DND-41 (cell line): ENCODE results near the gene LRRC74B.
"Not testable (repeated sequence)": the region's sequence is repeated elsewhere in the genome, so short reads cannot be mapped to it uniquely, and the experiment has no call there.

ENCODE experiments used
- ATAC-seq: fragments of 200-7000 bp; cut with Tn5 transposase; 3 replicates; pipeline ENCODE4 v1.9.1; 2021; ENCODE audit warnings: low read depth; ENCODE audit not compliant: insufficient read depth
- DNase-seq: peaks from one replicate; pipeline ENCODE4 v3.0.0-alpha.2; 2020
- H2AFZ ChIP-seq: 2 replicates; pipeline ENCODE4 v1.6.0; 2012; ENCODE audit warnings: low read depth, low read length
- H3K27ac ChIP-seq: 2 replicates; pipeline ENCODE4 v1.5.1; 2012; ENCODE audit warnings: low read length, inconsistent platforms
- H3K27me3 ChIP-seq: fragments of 200-600 bp; sonication (generic); 2 replicates; pipeline ENCODE4 v1.6.0; 2012; ENCODE audit warnings: low read length, mild to moderate bottlenecking, inconsistent platforms; ENCODE audit not compliant: insufficient read depth, poor library complexity
- H3K36me3 ChIP-seq: 2 replicates; pipeline ENCODE4 v1.5.1; 2012; ENCODE audit warnings: low read length, inconsistent platforms; ENCODE audit not compliant: insufficient read depth
- H3K4me1 ChIP-seq: 2 replicates; pipeline ENCODE4 v1.5.1; 2012; ENCODE audit warnings: mild to moderate bottlenecking, low read length; ENCODE audit not compliant: insufficient read depth
- H3K4me2 ChIP-seq: 2 replicates; pipeline ENCODE4 v1.6.0; 2012; ENCODE audit warnings: mild to moderate bottlenecking, moderate library complexity, low read length, inconsistent platforms; ENCODE audit not compliant: insufficient read depth
- H3K4me3 ChIP-seq, 2 experiments: fragments of 200-600 bp in 1 of 2; shearing (Covaris generic) in 1 of 2; 2 replicates each; pipeline ENCODE4 v1.5.1; 2012 to 2016; ENCODE audit warnings: inconsistent platforms in 2 of 2, low read length in 2 of 2, mild to moderate bottlenecking in 2 of 2, low read depth in 1 of 2, moderate library complexity in 1 of 2
- H3K79me2 ChIP-seq: 2 replicates; pipeline ENCODE4 v1.6.0; 2012; ENCODE audit warnings: low read length, inconsistent platforms; ENCODE audit not compliant: insufficient read depth
- H3K9ac ChIP-seq: 2 replicates; pipeline ENCODE4 v1.6.0; 2012; ENCODE audit warnings: low read depth, mild to moderate bottlenecking, inconsistent platforms, low read length, moderate library complexity
- H3K9me3 ChIP-seq: 2 replicates; pipeline ENCODE4 v1.5.1; 2012; ENCODE audit warnings: low read length, moderate library complexity, mild to moderate bottlenecking, inconsistent platforms; ENCODE audit not compliant: insufficient read depth, severe bottlenecking
- H4K20me1 ChIP-seq: 2 replicates; pipeline ENCODE4 v1.6.0; 2012; ENCODE audit warnings: low read length; ENCODE audit not compliant: insufficient read depth
- CTCF ChIP-seq: IDR thresholded peaks from 2 replicates; pipeline ENCODE4 v1.5.1; 2012; ENCODE audit warnings: borderline replicate concordance, low read length, moderate library complexity, mild to moderate bottlenecking; ENCODE audit not compliant: poor library complexity, severe bottlenecking; ENCODE audit errors: extremely low read depth
- EZH2 ChIP-seq: IDR thresholded peaks from 3 replicates; pipeline ENCODE4 v1.6.1; 2012; ENCODE audit warnings: borderline replicate concordance, low read depth, mild to moderate bottlenecking, moderate library complexity, low read length, inconsistent platforms; ENCODE audit not compliant: severe bottlenecking

LRRC74B gene

GRCh38 chr22:21068681-21069276 lies 23.0 kb downstream of the LRRC74B start:
- ATAC-seq (no peak), DNase-seq (no peak)
- H3K4me2 ChIP-seq, result no peak overlapping the region
- no peaks in the 10 kb centered on the region; the same call in 1 of the 2 replicates for H4K20me1 ChIP-seq
- no peaks in the 10 kb centered on the region for H3K4me1 ChIP-seq
- H3K27me3 ChIP-seq, result peaks cover 6% of the 10 kb centered on the region
- no peak overlapping the region for H3K4me3 ChIP-seq
- no peak overlapping the region for H3K27ac ChIP-seq
- TF ChIP-seq EZH2 (no peak), CTCF (no peak)
- H2AFZ ChIP-seq, result no peak overlapping the region
- H3K79me2 ChIP-seq, result no peaks in the 10 kb centered on the region
- H3K9me3 ChIP-seq, result no peaks in the 10 kb centered on the region
- no peaks in the 10 kb centered on the region for H3K36me3 ChIP-seq
- H3K9ac ChIP-seq, result no peak overlapping the region

GRCh38 chr22:21069375-21069774 lies 23.6 kb downstream of the LRRC74B start:
- H3K4me1 ChIP-seq, result no peaks in the 10 kb centered on the region
- no peaks in the 10 kb centered on the region for H3K9me3 ChIP-seq
- H3K4me3 ChIP-seq, result no peak overlapping the region
- no peak overlapping the region for H2AFZ ChIP-seq
- no peaks in the 10 kb centered on the region for H3K79me2 ChIP-seq
- DNase-seq (no peak), ATAC-seq (no peak)
- H3K4me2 ChIP-seq, result no peak overlapping the region
- no peak for TF ChIP-seq CTCF
- no peak for TF ChIP-seq EZH2
- no peaks in the 10 kb centered on the region for H3K36me3 ChIP-seq
- no peaks in the 10 kb centered on the region; the same call in 1 of the 2 replicates for H4K20me1 ChIP-seq
- H3K27me3 ChIP-seq, result peaks cover 6% of the 10 kb centered on the region
- H3K9ac ChIP-seq, result no peak overlapping the region
- H3K27ac ChIP-seq, result no peak overlapping the region

GRCh38 chr22:21070690-21071615 lies 25.2 kb downstream of the LRRC74B start:
- Histone ChIP-seq H3K4me3 (no peak overlapping the region), H3K4me1 (no peaks in the 10 kb centered on the region), H2AFZ (no peak overlapping the region), H3K36me3 (no peaks in the 10 kb centered on the region), H3K9me3 (no peaks in the 10 kb centered on the region), H3K27me3 (peaks cover 3% of the 10 kb centered on the region), H3K9ac (no peak overlapping the region), H4K20me1 (no peaks in the 10 kb centered on the region), H3K4me2 (no peak overlapping the region), H3K79me2 (no peaks in the 10 kb centered on the region), H3K27ac (no peak overlapping the region)
- TF ChIP-seq CTCF (no peak), EZH2 (no peak)
- ATAC-seq (no peak), DNase-seq (no peak)

GRCh38 chr22:21071796-21072195 lies 26.1 kb downstream of the LRRC74B start:
- H4K20me1 ChIP-seq, H2AFZ ChIP-seq, H3K4me1 ChIP-seq, H3K36me3 ChIP-seq, ATAC-seq, H3K27ac ChIP-seq, H3K4me2 ChIP-seq, H3K4me3 ChIP-seq, H3K27me3 ChIP-seq, H3K9ac ChIP-seq, H3K79me2 ChIP-seq, DNase-seq, H3K9me3 ChIP-seq: not testable (repeated sequence)
